Mesothelial cell of epicardium (in vitro differentiated cells): ENCODE results near the gene LRR1. TPM values are rescaled to one million over a fixed set of nuclear protein-coding genes. Genes with fewer than 3 reads are reported as not detected.

Experiments
- DNase-seq, 2 experiments: peaks; one replicate each; pipeline ENCODE4 v3.0.0; 2021; ENCODE audit warnings: low spot score in 2 of 2; ENCODE audit not compliant: unreplicated experiment in 2 of 2
- H3K27ac Mint-ChIP-seq: 2 replicates; pipeline ENCODE4 v1.8.0; 2021; ENCODE audit warnings: mixed read lengths
- H3K27me3 Mint-ChIP-seq: 2 replicates; pipeline ENCODE4 v1.8.0; 2021; ENCODE audit warnings: low read depth, mixed read lengths
- H3K36me3 Mint-ChIP-seq: 2 replicates; pipeline ENCODE4 v1.8.0; 2021; ENCODE audit warnings: mixed read lengths
- H3K4me1 Mint-ChIP-seq: 2 replicates; pipeline ENCODE4 v1.8.0; 2021; ENCODE audit warnings: mixed read lengths
- H3K4me3 Mint-ChIP-seq: 2 replicates; pipeline ENCODE4 v1.8.0; 2021; ENCODE audit warnings: mild to moderate bottlenecking, moderate library complexity, mixed read lengths
- H3K9me3 Mint-ChIP-seq: 2 replicates; pipeline ENCODE4 v1.8.0; 2021; ENCODE audit warnings: mixed read lengths
- total RNA-seq: library from RNA; stranded (reverse); gene quantifications from 3 replicates; pipeline ENCODE4 v1.2.1, GENCODE V29; 2021
- TF ChIP-seq, protein P1 (sequence below): fragments of 200-600 bp; sonication (generic); IDR thresholded peaks from one replicate; pipeline ENCODE4 v1.5.0; 2021; ENCODE audit warnings: antibody characterized with exemption; ENCODE audit not compliant: unreplicated experiment

The LRR1 gene, protein sequence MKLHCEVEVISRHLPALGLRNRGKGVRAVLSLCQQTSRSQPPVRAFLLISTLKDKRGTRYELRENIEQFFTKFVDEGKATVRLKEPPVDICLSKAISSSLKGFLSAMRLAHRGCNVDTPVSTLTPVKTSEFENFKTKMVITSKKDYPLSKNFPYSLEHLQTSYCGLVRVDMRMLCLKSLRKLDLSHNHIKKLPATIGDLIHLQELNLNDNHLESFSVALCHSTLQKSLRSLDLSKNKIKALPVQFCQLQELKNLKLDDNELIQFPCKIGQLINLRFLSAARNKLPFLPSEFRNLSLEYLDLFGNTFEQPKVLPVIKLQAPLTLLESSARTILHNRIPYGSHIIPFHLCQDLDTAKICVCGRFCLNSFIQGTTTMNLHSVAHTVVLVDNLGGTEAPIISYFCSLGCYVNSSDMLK
- total RNA-seq = 8.8 to 10.9 TPM (median 9.2 TPM) in 3 replicates

DNA sequence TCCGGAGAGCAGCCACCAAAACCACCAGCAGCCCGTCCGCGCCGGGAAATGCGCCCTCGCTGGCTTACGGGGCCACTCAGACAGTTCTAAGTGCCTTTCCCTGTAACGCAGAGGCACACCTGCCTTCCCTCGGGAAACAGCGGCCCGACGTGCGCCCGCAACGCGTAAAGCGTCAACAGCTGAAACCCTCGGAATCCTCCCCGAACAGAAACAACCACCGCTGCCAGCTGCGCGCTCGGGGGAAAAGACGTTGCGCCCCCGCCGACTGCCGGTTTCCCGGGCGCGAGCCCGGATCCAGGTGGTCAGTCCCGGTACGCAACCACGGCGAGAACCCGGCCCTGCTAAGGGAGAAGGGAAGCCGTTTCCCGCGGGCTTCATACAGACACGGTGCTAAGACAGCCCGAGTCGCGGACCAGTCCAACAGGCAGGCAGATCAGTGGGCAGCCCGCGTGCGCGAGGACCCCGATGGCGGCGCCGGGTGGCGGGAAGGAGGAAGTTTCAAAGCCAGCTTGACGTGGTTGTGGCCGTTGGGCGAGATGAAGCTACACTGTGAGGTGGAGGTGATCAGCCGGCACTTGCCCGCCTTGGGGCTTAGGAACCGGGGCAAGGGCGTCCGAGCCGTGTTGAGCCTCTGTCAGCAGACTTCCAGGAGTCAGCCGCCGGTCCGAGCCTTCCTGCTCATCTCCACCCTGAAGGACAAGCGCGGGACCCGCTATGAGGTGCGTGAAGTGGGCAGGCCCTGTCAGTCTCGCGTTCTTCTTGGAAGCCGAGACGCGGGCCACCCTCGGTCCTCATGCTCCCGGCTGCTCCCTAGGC lies at the start of gene LRR1:
Gene LRR1 (plus strand): TSS at position 456 of the 816 bp plus-strand sequence. CDS start 81 bp downstream, at position 537.
- H3K9me3 Mint-ChIP-seq = no peaks in the 10 kb centered on the region
- H3K4me3 Mint-ChIP-seq = peak within 1 kb of the TSS; percentile 82

DNA sequence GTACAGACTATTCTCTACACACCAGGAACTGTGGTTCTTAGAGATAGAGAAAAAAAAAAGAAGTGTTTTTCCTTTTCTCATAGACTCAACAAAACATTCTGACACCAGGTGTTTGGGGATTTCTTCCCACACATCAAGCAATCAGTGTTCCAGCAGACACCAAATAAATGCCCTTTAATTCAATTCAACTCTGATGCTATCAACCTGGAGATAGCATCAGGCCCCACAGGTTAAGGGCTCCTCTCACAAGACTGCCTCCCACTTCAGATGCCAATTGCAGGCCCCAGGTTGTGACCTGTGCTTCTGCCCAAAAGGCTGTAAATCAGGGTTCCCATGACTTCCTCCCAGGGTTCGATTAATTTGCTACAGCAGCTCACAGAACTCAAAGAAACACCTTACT lies 49.3 kb upstream of the LRR1 start:
- no peaks in the 10 kb centered on the region for H3K36me3 Mint-ChIP-seq
- no peak overlapping the region for H3K27ac Mint-ChIP-seq

More for the DNA sequence above, at the start of gene LRR1:
- TF ChIP-seq, protein P1, sequence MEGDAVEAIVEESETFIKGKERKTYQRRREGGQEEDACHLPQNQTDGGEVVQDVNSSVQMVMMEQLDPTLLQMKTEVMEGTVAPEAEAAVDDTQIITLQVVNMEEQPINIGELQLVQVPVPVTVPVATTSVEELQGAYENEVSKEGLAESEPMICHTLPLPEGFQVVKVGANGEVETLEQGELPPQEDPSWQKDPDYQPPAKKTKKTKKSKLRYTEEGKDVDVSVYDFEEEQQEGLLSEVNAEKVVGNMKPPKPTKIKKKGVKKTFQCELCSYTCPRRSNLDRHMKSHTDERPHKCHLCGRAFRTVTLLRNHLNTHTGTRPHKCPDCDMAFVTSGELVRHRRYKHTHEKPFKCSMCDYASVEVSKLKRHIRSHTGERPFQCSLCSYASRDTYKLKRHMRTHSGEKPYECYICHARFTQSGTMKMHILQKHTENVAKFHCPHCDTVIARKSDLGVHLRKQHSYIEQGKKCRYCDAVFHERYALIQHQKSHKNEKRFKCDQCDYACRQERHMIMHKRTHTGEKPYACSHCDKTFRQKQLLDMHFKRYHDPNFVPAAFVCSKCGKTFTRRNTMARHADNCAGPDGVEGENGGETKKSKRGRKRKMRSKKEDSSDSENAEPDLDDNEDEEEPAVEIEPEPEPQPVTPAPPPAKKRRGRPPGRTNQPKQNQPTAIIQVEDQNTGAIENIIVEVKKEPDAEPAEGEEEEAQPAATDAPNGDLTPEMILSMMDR = no peak
- Mint-ChIP-seq H3K27ac (peak within 1 kb of the TSS; percentile 93), H3K36me3 (no peaks in the 10 kb centered on the region), H3K27me3 (no peaks in the 10 kb centered on the region), H3K4me1 (peaks cover 44% of the 10 kb centered on the region)
- peak; percentile 63 to 86 for DNase-seq

DNA sequence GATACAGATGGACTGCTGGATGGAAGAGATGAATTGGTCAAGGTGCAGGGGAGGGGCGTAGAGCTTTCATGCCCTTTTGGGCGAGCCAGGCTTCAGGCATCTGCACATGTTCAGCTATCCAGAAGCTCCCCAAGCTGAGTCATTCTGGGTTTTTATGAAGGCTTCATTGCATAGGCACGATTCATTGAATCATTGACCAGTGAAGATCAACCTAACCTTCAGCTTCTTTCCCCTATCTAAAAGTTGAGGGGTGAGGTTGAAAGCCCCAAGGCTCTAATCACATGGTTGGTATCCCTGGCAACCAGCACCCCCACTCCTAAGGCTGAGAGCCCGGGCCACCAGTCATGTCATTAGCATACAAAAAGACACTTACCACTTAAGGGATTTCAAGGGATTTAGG lies 48.9 kb upstream of the LRR1 start:
- Mint-ChIP-seq H3K36me3 (no peaks in the 10 kb centered on the region), H3K4me3 (no peak overlapping the region), H3K27ac (no peak overlapping the region), H3K27me3 (no peaks in the 10 kb centered on the region), H3K9me3 (peaks cover 7% of the 10 kb centered on the region), H3K4me1 (peaks cover 9% of the 10 kb centered on the region)
- DNase-seq = no peak
- TF ChIP-seq, protein P1 = no peak

More for the DNA sequence above, 49.3 kb upstream of the LRR1 start:
- peaks cover 7% of the 10 kb centered on the region for H3K9me3 Mint-ChIP-seq
- H3K4me3 Mint-ChIP-seq = no peak overlapping the region
- no peaks in the 10 kb centered on the region for H3K27me3 Mint-ChIP-seq
- DNase-seq = no peak
- TF ChIP-seq, protein P1 = no peak
- peaks cover 9% of the 10 kb centered on the region for H3K4me1 Mint-ChIP-seq

DNA sequence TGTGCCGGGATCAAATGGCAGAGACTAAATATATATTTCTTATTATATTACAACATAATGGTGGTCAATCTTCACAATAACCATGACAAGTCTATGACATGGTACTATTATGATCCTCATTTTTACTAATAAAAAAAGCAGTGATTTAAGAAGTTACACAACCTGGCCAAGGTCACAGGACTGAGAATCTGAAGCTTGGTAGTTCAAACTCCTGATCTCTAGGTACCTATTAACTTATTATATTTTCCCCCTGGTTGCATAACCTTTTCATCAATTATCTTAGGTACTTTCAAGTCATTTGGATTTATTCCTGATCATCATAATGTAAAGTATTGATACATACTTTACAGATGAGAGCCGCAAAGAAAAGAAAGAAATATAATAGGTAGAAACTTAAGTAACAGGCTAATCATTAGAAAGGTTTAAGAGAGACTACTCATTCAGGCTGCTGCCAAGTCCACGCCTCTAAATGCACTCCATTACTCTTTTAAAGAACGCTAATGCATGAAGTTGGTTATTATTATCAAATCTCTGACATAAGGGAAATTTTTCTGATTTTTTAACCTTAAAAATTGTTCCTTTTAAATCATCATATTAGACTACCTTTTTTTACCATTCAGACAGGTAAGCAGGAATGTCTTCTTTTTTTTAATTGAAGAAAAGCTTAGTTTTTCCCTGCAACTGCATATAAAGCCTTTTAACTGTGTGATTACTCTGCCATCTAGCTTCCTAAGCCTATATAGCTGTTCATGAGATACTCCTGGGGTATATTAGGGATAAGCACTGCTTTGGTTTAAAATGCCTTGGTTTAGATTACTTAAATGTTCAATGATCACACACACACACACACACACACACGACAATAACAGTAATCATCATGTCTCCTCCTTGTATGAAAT lies 48.2 kb upstream of the LRR1 start:
- TF ChIP-seq, protein P1 = no peak
- H3K4me3 Mint-ChIP-seq = no peak overlapping the region
- H3K36me3 Mint-ChIP-seq = no peaks in the 10 kb centered on the region
- DNase-seq = no peak
- no peak overlapping the region for H3K27ac Mint-ChIP-seq
- no peaks in the 10 kb centered on the region for H3K27me3 Mint-ChIP-seq
- H3K9me3 Mint-ChIP-seq = peaks cover 7% of the 10 kb centered on the region
- peaks cover 9% of the 10 kb centered on the region for H3K4me1 Mint-ChIP-seq

DNA sequence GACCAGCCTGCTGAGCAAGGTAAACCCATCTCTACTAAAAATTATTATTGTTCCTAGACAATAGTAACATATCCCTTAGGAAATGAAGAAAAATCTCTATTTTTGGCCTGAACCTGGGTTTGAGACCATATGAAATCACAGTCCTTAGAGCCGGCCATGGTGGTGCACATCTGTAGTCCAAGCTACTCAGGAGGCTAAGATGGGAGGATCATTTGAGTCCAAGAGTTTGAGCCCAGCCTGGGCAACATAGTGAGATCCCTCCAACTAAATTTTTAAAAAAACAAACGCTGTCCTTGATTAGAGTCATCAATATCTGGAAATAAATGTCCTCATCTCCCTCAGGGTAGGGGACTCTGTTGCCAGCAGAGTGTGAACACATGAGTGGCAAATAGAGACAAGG lies 47.2 kb upstream of the LRR1 start:
- H3K36me3 Mint-ChIP-seq = no peaks in the 10 kb centered on the region
- H3K27me3 Mint-ChIP-seq = no peaks in the 10 kb centered on the region

More for the DNA sequence above, 47.2 kb upstream of the LRR1 start:
- Mint-ChIP-seq H3K27ac (no peak overlapping the region), H3K4me1 (peaks cover 9% of the 10 kb centered on the region), H3K9me3 (peaks cover 7% of the 10 kb centered on the region), H3K4me3 (no peak overlapping the region)
- no peak for DNase-seq
- TF ChIP-seq, protein P1 = no peak
